Activated naive CD4-positive, alpha-beta T cell treated with anti-CD3 and anti-CD28 coated beads, Interleukin-2, amount 10 ng/mL, durations not matched to agents 7 days and 5 days (primary cell): Measurements from ENCODE around the gene DHCR24.
"Not testable (repeated sequence)": the region's sequence is repeated elsewhere in the genome, so short reads cannot be mapped to it uniquely, and the experiment has no call there.

Source experiments
- CTCF ChIA-PET: fragments of 350-600 bp; sonication (Branson Sonifier 250); formaldehyde crosslinking; loops from one replicate; lab custom pipeline; 2021; ENCODE audit warnings: antibody characterized with exemption; lab: Charles Lee
- DNase-seq: peaks from one replicate; pipeline ENCODE4 v3.0.0-alpha.2; 2020
- H3K27ac Mint-ChIP-seq: one replicate; pipeline ENCODE4 v1.8.0; 2021; ENCODE audit warnings: mild to moderate bottlenecking, moderate library complexity, mixed read lengths
- H3K27me3 Mint-ChIP-seq: one replicate; pipeline ENCODE4 v1.8.0; 2021; ENCODE audit warnings: mild to moderate bottlenecking, mixed read lengths
- H3K36me3 Mint-ChIP-seq: one replicate; pipeline ENCODE4 v1.8.0; 2021; ENCODE audit warnings: mixed read lengths
- H3K4me1 Mint-ChIP-seq: one replicate; pipeline ENCODE4 v1.8.0; 2021; ENCODE audit warnings: mixed read lengths
- H3K4me3 Mint-ChIP-seq: one replicate; pipeline ENCODE4 v1.8.0; 2021; ENCODE audit warnings: mild to moderate bottlenecking, moderate library complexity, mixed read lengths
- H3K9me3 Mint-ChIP-seq: one replicate; pipeline ENCODE4 v1.8.0; 2021; ENCODE audit warnings: mixed read lengths

DHCR24 gene

GRCh38 chr1:54886724-54887664 is at the start of gene DHCR24:
TSS of gene DHCR24 (minus strand) at chr1:54887195. CDS start at chr1:54887119, 76 bp downstream.
- CTCF ChIA-PET = interaction anchor here (1.3 to 1.7 kb wide), 2 partner anchors 58 to 86 kb away, joined by 3 to 9 read pairs; partner anchors contain the start of gene TTC22
- Mint-ChIP-seq H3K4me3 (peak within 1 kb of the TSS; percentile 97), H3K27ac (peak within 1 kb of the TSS; percentile 86), H3K27me3 (peaks cover 40% of the 10 kb centered on the region), H3K36me3 (peaks cover 36% of the 10 kb centered on the region), H3K4me1 (peaks cover 50% of the 10 kb centered on the region), H3K9me3 (no peaks in the 10 kb centered on the region)
- peak; percentile 88 for DNase-seq

- no peak for DNase-seq
- no peak overlapping the region for H3K27ac Mint-ChIP-seq
- no peaks in the 10 kb centered on the region for H3K36me3 Mint-ChIP-seq
- CTCF ChIA-PET = no interaction called here
- peaks cover 2% of the 10 kb centered on the region for H3K4me1 Mint-ChIP-seq
- no peaks in the 10 kb centered on the region for H3K9me3 Mint-ChIP-seq
- H3K27me3 Mint-ChIP-seq = peaks cover 39% of the 10 kb centered on the region
- no peak overlapping the region for H3K4me3 Mint-ChIP-seq
These were observed 49.8 kb upstream of the DHCR24 start for GRCh38 chr1:54936791-54937190.

GRCh38 chr1:54934869-54935268 is 47.9 kb upstream of the DHCR24 start:
- Mint-ChIP-seq H3K27ac (no peak overlapping the region), H3K9me3 (no peaks in the 10 kb centered on the region), H3K27me3 (peaks cover 32% of the 10 kb centered on the region), H3K4me1 (peaks cover 2% of the 10 kb centered on the region), H3K36me3 (no peaks in the 10 kb centered on the region), H3K4me3 (no peak overlapping the region)
- no peak for DNase-seq
- CTCF ChIA-PET = interaction anchor here (0.8 to 1.8 kb wide), 3 partner anchors 10 to 62 kb away, joined by 3 to 8 read pairs (median 5); no protein-coding TSS in a partner anchor

GRCh38 chr1:54934081-54934480 is 47.1 kb upstream of the DHCR24 start:
- not testable (repeated sequence) for H3K36me3 Mint-ChIP-seq, H3K27ac Mint-ChIP-seq, DNase-seq, H3K4me3 Mint-ChIP-seq, H3K4me1 Mint-ChIP-seq, H3K9me3 Mint-ChIP-seq
- H3K27me3 Mint-ChIP-seq = peaks cover 32% of the 10 kb centered on the region
- CTCF ChIA-PET = interaction anchor here (1.5 to 1.8 kb wide), 2 partner anchors 11 to 13 kb away, joined by 5 to 8 read pairs; no protein-coding TSS in a partner anchor

GRCh38 chr1:54931275-54931840 is 44.4 kb upstream of the DHCR24 start:
- Mint-ChIP-seq H3K9me3 (no peaks in the 10 kb centered on the region), H3K27me3 (peaks cover 24% of the 10 kb centered on the region), H3K4me3 (no peak overlapping the region), H3K36me3 (no peaks in the 10 kb centered on the region), H3K4me1 (no peaks in the 10 kb centered on the region), H3K27ac (no peak overlapping the region)
- CTCF ChIA-PET = interaction anchor here (0.7 to 3.3 kb wide), 2 partner anchors 10 to 14 kb away, joined by 3 to 14 read pairs; no protein-coding TSS in a partner anchor
- DNase-seq = no peak

GRCh38 chr1:54929700-54930099 is 42.7 kb upstream of the DHCR24 start:
- no peaks in the 10 kb centered on the region for H3K9me3 Mint-ChIP-seq
- no peak overlapping the region for H3K27ac Mint-ChIP-seq
- DNase-seq = no peak
- H3K36me3 Mint-ChIP-seq = no peaks in the 10 kb centered on the region
- CTCF ChIA-PET = interaction anchor here (3.3 kb wide), 1 partner anchor 15 kb away, joined by 14 read pairs; no protein-coding TSS in a partner anchor
- no peak overlapping the region for H3K4me3 Mint-ChIP-seq
- H3K4me1 Mint-ChIP-seq = no peaks in the 10 kb centered on the region
- peaks cover 17% of the 10 kb centered on the region for H3K27me3 Mint-ChIP-seq

GRCh38 chr1:54928327-54928726 is 41.3 kb upstream of the DHCR24 start:
- no peaks in the 10 kb centered on the region for H3K4me1 Mint-ChIP-seq
- no peaks in the 10 kb centered on the region for H3K9me3 Mint-ChIP-seq
- no peaks in the 10 kb centered on the region for H3K36me3 Mint-ChIP-seq
- CTCF ChIA-PET = no interaction called here
- peaks cover 9% of the 10 kb centered on the region for H3K27me3 Mint-ChIP-seq
- H3K27ac Mint-ChIP-seq = no peak overlapping the region
- H3K4me3 Mint-ChIP-seq = no peak overlapping the region
- no peak for DNase-seq

GRCh38 chr1:54927472-54928240 is 40.7 kb upstream of the DHCR24 start:
- H3K9me3 Mint-ChIP-seq = no peaks in the 10 kb centered on the region
- no peak overlapping the region for H3K4me3 Mint-ChIP-seq
- CTCF ChIA-PET = no interaction called here
- H3K27me3 Mint-ChIP-seq = peaks cover 12% of the 10 kb centered on the region
- no peaks in the 10 kb centered on the region for H3K4me1 Mint-ChIP-seq
- H3K36me3 Mint-ChIP-seq = no peaks in the 10 kb centered on the region
- H3K27ac Mint-ChIP-seq = no peak overlapping the region
- DNase-seq = no peak

GRCh38 chr1:54926970-54927369 is 40.0 kb upstream of the DHCR24 start:
- no peak for DNase-seq
- no peak overlapping the region for H3K27ac Mint-ChIP-seq
- no peak overlapping the region for H3K4me3 Mint-ChIP-seq
- no peaks in the 10 kb centered on the region for H3K4me1 Mint-ChIP-seq
- CTCF ChIA-PET = no interaction called here
- no peaks in the 10 kb centered on the region for H3K36me3 Mint-ChIP-seq
- H3K9me3 Mint-ChIP-seq = no peaks in the 10 kb centered on the region
- H3K27me3 Mint-ChIP-seq = peaks cover 12% of the 10 kb centered on the region

GRCh38 chr1:54922921-54923421 is 36.0 kb upstream of the DHCR24 start:
- H3K4me3 Mint-ChIP-seq = no peak overlapping the region
- CTCF ChIA-PET = no interaction called here
- no peak for DNase-seq
- H3K9me3 Mint-ChIP-seq = no peaks in the 10 kb centered on the region
- H3K4me1 Mint-ChIP-seq = no peaks in the 10 kb centered on the region
- peaks cover 17% of the 10 kb centered on the region for H3K27me3 Mint-ChIP-seq
- H3K27ac Mint-ChIP-seq = no peak overlapping the region
- H3K36me3 Mint-ChIP-seq = no peaks in the 10 kb centered on the region

GRCh38 chr1:54922040-54922761 is 35.2 kb upstream of the DHCR24 start:
- Mint-ChIP-seq H3K9me3 (no peaks in the 10 kb centered on the region), H3K4me3 (no peak overlapping the region), H3K27me3 (peaks cover 17% of the 10 kb centered on the region), H3K36me3 (no peaks in the 10 kb centered on the region), H3K4me1 (no peaks in the 10 kb centered on the region), H3K27ac (no peak overlapping the region)
- CTCF ChIA-PET = interaction anchor here (1.5 kb wide), 1 partner anchor 23 kb away, joined by 5 read pairs; no protein-coding TSS in a partner anchor
- DNase-seq = no peak

GRCh38 chr1:54919367-54920359 is 32.7 kb upstream of the DHCR24 start:
- no peak overlapping the region for H3K27ac Mint-ChIP-seq
- no peaks in the 10 kb centered on the region for H3K36me3 Mint-ChIP-seq
- DNase-seq = no peak
- H3K9me3 Mint-ChIP-seq = no peaks in the 10 kb centered on the region
- CTCF ChIA-PET = interaction anchor here (0.6 to 1.2 kb wide), 2 partner anchors 25 to 701 kb away, joined by 3 read pairs; no protein-coding TSS in a partner anchor
- H3K4me3 Mint-ChIP-seq = no peak overlapping the region
- no peaks in the 10 kb centered on the region for H3K4me1 Mint-ChIP-seq
- peaks cover 8% of the 10 kb centered on the region for H3K27me3 Mint-ChIP-seq
